HepG2 (cell line): ENCODE data around the gene CASZ1. TPM values are rescaled to one million over a fixed set of nuclear protein-coding genes. Genes with fewer than 3 reads are reported as not detected.

ENCODE experiments used
- ATAC-seq: fragments of 200-7000 bp; cut with Tn5 transposase; 3 replicates; pipeline ENCODE4 v1.9.1; 2020; ENCODE audit warnings: mild to moderate bottlenecking, moderate library complexity
- BruUV-seq: library from RNA; stranded (reverse); fragments of 400-500 nt; replicated peaks from 2 replicates; lab custom pipeline; 2021; lab: Mats Ljungman, UMichigan
- CTCF ChIA-PET: fragments of 300-600 bp; formaldehyde crosslinking; extraction: SDS; loops from one replicate; lab custom pipeline; 2021; ENCODE audit warnings: low total read pairs, inconsistent platforms, low intra/inter-chr PET ratio; lab: Yijun Ruan, JAX
- POLR2A ChIA-PET: fragments of 350-600 bp; sonication (Branson Sonifier 250); formaldehyde crosslinking; loops from one replicate; lab custom pipeline; 2020; ENCODE audit warnings: antibody characterized with exemption, inconsistent platforms; lab: Yijun Ruan, JAX
- DNase-seq: peaks from one replicate; pipeline ENCODE4 v3.0.0-alpha.2; 2015; ENCODE audit warnings: low spot score
- FAIRE-seq: peaks from 3 replicates; lab custom pipeline; 2011; peaks lifted over from hg19 to GRCh38; lab: Jason Lieb, UNC
- H2AFZ ChIP-seq: one replicate; pipeline ENCODE4 v1.6.1; 2011; ENCODE audit warnings: low read length, inconsistent platforms
- H3K27ac ChIP-seq: fragments of 300-600 bp; 3 replicates; pipeline ENCODE4 v1.8.0; 2011; ENCODE audit warnings: mixed run types, mild to moderate bottlenecking, mixed read lengths, low read length, inconsistent platforms; ENCODE audit not compliant: insufficient read depth; ENCODE audit errors: extremely low read length
- H3K27me3 ChIP-seq, 2 experiments: fragments of 200-600 bp in 1 of 2; 2 replicates in 1 of 2; 3 replicates in 1 of 2; pipeline versions ENCODE4 v1.6.0 to v1.8.0; 2011; ENCODE audit warnings: low read length in 2 of 2, mild to moderate bottlenecking in 2 of 2, moderate library complexity in 2 of 2, inconsistent platforms in 1 of 2; ENCODE audit not compliant: insufficient read depth in 2 of 2, control insufficient read depth in 1 of 2
- H3K36me3 ChIP-seq, 2 experiments: fragments of 200-600 bp in 1 of 2; replicated peaks in 1 of 2; 2 replicates in 1 of 2; 3 replicates in 1 of 2; pipeline versions ENCODE4 v1.5.1 to v1.8.0; 2011; ENCODE audit warnings: low read length in 2 of 2, inconsistent platforms in 1 of 2; ENCODE audit not compliant: insufficient read depth in 2 of 2, control insufficient read depth in 1 of 2
- H3K4me1 ChIP-seq: 2 replicates; pipeline ENCODE4 v1.5.1; 2012; ENCODE audit warnings: low read length, inconsistent platforms; ENCODE audit not compliant: insufficient read depth
- H3K4me2 ChIP-seq: 2 replicates; pipeline ENCODE4 v1.6.0; 2011; ENCODE audit warnings: low read depth, low read length, inconsistent platforms
- H3K4me3 ChIP-seq, 3 experiments: fragments of 200-600 bp in 1 of 3; sonication (generic), shearing (Covaris generic) in 1 of 3; replicated peaks in 1 of 3; 2 replicates each; pipeline ENCODE4 v1.5.1; 2011 to 2016; ENCODE audit warnings: low read length in 3 of 3, inconsistent platforms in 2 of 3, low read depth in 2 of 3, mild to moderate bottlenecking in 2 of 3, control low read depth in 1 of 3, mixed read lengths in 1 of 3; ENCODE audit not compliant: insufficient read depth in 1 of 3
- H3K79me2 ChIP-seq: one replicate; pipeline ENCODE4 v1.6.1; 2011; ENCODE audit warnings: low read length, inconsistent platforms; ENCODE audit not compliant: insufficient read depth
- H3K9ac ChIP-seq: 2 replicates; pipeline ENCODE4 v1.6.0; 2011; ENCODE audit warnings: mild to moderate bottlenecking, low read depth, low read length, inconsistent platforms; ENCODE audit not compliant: insufficient read depth
- H3K9me3 ChIP-seq: 2 replicates; pipeline ENCODE4 v1.5.1; 2012; ENCODE audit warnings: mild to moderate bottlenecking, low read length
- H4K20me1 ChIP-seq: 2 replicates; pipeline ENCODE4 v1.6.0; 2011; ENCODE audit warnings: inconsistent platforms, mild to moderate bottlenecking, low read length, moderate library complexity; ENCODE audit not compliant: insufficient read depth
- HDAC1 ChIP-seq: sonication (generic); formaldehyde crosslinking; IDR thresholded peaks from 2 replicates; pipeline ENCODE4 v1.5.1; 2020; ENCODE audit warnings: mild to moderate bottlenecking, missing genetic modification reagents
- POLR2AphosphoS2 ChIP-seq: IDR thresholded peaks from 2 replicates; pipeline ENCODE4 v1.6.1; 2011; ENCODE audit warnings: low read depth, low read length, improper control_type of control experiment
- ZNF441 ChIP-seq: sonication (generic); formaldehyde crosslinking; IDR thresholded peaks from 2 replicates; pipeline ENCODE4 v1.7.0; 2021; ENCODE audit warnings: missing genetic modification reagents, borderline replicate concordance
- ZNF883 ChIP-seq: sonication (generic); formaldehyde crosslinking; IDR thresholded peaks from 2 replicates; pipeline ENCODE4 v1.5.1; 2020; ENCODE audit warnings: mild to moderate bottlenecking, missing genetic modification reagents; ENCODE audit errors: not compliant biosample characterization
- WGBS: methylation state at CpG from one replicate; pipeline ENCODE4 v1.1.6; 2017; ENCODE audit warnings: low lambda C conversion rate; 5-methylcytosine and 5-hydroxymethylcytosine counted together
- in situ Hi-C: cut with HindIII; loops from 2 replicates; pipeline ENCODE4 v1.10.0; 2017; ENCODE audit warnings: low pct_unique_long_range_greater_than_20kb; ENCODE audit not compliant: extremely low pct_ligation_motif_present
- intact Hi-C: fragments of 100-400 bp; cut with micrococcal nuclease; formaldehyde crosslinking; loops from one replicate; pipeline ENCODE4 v1.10.0; 2022; ENCODE audit not compliant: unreplicated experiment
- polyA plus RNA-seq, 8 experiments: library from polyadenylated mRNA; depleted of rRNA in 3 of 8; stranded (reverse) in 7 of 8; unstranded in 1 of 8; fragments of >200 nt; fragmentation: Illumina TruSeq in 4 of 8; extraction: Trizol in 4 of 8; gene quantifications; 2 replicates each; pipeline versions ENCODE4 v1.2.1 to v1.2.3, GENCODE V29; 2011 to 2016; ENCODE audit warnings: low read depth in 4 of 8, missing spikeins in 1 of 8, mixed read lengths in 1 of 8; ENCODE audit not compliant: insufficient read depth in 1 of 8
- total RNA-seq, 5 experiments: library from RNA; depleted of rRNA; stranded (reverse); fragments of >200 nt; fragmentation: Illumina TruSeq; extraction: Trizol; gene quantifications; 2 replicates each; pipeline ENCODE4 v1.2.3, GENCODE V29; 2016; ENCODE audit warnings: low read depth in 1 of 5
- TF ChIP-seq, protein P1 (sequence below): IDR thresholded peaks from 2 replicates; pipeline ENCODE4 v1.6.1; 2016; ENCODE audit warnings: control low read depth
- TF ChIP-seq, protein P2 (sequence below): IDR thresholded peaks from 2 replicates; pipeline ENCODE4 v1.6.1; 2016; ENCODE audit warnings: low read depth, missing genetic modification reagents, missing compliant biosample characterization
- TF ChIP-seq, protein P3 (sequence below): sonication (generic); formaldehyde crosslinking; conservative IDR thresholded peaks from 2 replicates; pipeline ENCODE4 v1.4.0; 2020; ENCODE audit warnings: missing genetic modification reagents
- TF ChIP-seq, protein P4 (sequence below): sonication (generic); formaldehyde crosslinking; IDR thresholded peaks from 2 replicates; pipeline ENCODE4 v1.4.0; 2020; ENCODE audit warnings: mild to moderate bottlenecking, missing genetic modification reagents

CASZ1 gene
- total and polyA plus RNA-seq, 2 of the 13 experiments (the other 11 are each of a cell fraction or from before 2014, with no cell fraction given) = 1.9 to 3.7 TPM

DNA sequence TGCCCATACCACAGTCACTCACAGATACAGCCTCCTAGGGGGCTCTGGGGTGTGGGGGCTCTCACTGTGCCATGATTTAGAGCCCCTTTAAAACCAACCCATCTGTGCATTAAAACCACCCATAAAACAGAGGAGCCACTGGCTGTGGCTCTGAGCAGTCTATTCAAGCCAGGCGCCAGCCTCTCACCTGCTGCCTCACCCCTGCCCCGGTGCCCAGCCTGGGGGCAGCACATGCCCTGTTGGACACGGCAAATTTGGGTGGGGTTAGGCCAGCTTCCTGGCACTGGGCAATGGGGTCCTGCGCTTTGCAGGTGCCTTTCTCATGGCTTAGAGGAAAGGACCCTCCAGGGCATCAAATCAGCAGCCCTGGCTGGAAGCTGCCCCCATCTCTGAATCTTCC is 73.1 kb downstream of the CASZ1 start:
- no peak overlapping the region for H2AFZ ChIP-seq

More for the DNA sequence above, 73.1 kb downstream of the CASZ1 start:
- no CpG with 5 or more reads among the region's 4 CpGs for WGBS
- H3K9ac ChIP-seq = no peak overlapping the region
- TF ChIP-seq POLR2AphosphoS2 (no peak), HDAC1 (CRISPR knock-in tag) (no peak), ZNF883 (CRISPR knock-in tag) (no peak), ZNF441 (CRISPR knock-in tag) (no peak)
- TF ChIP-seq, protein P1, sequence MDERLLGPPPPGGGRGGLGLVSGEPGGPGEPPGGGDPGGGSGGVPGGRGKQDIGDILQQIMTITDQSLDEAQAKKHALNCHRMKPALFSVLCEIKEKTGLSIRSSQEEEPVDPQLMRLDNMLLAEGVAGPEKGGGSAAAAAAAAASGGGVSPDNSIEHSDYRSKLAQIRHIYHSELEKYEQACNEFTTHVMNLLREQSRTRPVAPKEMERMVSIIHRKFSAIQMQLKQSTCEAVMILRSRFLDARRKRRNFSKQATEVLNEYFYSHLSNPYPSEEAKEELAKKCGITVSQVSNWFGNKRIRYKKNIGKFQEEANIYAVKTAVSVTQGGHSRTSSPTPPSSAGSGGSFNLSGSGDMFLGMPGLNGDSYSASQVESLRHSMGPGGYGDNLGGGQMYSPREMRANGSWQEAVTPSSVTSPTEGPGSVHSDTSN = no peak
- TF ChIP-seq, protein P2, sequence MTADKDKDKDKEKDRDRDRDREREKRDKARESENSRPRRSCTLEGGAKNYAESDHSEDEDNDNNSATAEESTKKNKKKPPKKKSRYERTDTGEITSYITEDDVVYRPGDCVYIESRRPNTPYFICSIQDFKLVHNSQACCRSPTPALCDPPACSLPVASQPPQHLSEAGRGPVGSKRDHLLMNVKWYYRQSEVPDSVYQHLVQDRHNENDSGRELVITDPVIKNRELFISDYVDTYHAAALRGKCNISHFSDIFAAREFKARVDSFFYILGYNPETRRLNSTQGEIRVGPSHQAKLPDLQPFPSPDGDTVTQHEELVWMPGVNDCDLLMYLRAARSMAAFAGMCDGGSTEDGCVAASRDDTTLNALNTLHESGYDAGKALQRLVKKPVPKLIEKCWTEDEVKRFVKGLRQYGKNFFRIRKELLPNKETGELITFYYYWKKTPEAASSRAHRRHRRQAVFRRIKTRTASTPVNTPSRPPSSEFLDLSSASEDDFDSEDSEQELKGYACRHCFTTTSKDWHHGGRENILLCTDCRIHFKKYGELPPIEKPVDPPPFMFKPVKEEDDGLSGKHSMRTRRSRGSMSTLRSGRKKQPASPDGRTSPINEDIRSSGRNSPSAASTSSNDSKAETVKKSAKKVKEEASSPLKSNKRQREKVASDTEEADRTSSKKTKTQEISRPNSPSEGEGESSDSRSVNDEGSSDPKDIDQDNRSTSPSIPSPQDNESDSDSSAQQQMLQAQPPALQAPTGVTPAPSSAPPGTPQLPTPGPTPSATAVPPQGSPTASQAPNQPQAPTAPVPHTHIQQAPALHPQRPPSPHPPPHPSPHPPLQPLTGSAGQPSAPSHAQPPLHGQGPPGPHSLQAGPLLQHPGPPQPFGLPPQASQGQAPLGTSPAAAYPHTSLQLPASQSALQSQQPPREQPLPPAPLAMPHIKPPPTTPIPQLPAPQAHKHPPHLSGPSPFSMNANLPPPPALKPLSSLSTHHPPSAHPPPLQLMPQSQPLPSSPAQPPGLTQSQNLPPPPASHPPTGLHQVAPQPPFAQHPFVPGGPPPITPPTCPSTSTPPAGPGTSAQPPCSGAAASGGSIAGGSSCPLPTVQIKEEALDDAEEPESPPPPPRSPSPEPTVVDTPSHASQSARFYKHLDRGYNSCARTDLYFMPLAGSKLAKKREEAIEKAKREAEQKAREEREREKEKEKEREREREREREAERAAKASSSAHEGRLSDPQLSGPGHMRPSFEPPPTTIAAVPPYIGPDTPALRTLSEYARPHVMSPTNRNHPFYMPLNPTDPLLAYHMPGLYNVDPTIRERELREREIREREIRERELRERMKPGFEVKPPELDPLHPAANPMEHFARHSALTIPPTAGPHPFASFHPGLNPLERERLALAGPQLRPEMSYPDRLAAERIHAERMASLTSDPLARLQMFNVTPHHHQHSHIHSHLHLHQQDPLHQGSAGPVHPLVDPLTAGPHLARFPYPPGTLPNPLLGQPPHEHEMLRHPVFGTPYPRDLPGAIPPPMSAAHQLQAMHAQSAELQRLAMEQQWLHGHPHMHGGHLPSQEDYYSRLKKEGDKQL = no peak
- TF ChIP-seq, protein P3, sequence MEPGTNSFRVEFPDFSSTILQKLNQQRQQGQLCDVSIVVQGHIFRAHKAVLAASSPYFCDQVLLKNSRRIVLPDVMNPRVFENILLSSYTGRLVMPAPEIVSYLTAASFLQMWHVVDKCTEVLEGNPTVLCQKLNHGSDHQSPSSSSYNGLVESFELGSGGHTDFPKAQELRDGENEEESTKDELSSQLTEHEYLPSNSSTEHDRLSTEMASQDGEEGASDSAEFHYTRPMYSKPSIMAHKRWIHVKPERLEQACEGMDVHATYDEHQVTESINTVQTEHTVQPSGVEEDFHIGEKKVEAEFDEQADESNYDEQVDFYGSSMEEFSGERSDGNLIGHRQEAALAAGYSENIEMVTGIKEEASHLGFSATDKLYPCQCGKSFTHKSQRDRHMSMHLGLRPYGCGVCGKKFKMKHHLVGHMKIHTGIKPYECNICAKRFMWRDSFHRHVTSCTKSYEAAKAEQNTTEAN (CRISPR knock-in tag) = no peak
- TF ChIP-seq, protein P4, sequence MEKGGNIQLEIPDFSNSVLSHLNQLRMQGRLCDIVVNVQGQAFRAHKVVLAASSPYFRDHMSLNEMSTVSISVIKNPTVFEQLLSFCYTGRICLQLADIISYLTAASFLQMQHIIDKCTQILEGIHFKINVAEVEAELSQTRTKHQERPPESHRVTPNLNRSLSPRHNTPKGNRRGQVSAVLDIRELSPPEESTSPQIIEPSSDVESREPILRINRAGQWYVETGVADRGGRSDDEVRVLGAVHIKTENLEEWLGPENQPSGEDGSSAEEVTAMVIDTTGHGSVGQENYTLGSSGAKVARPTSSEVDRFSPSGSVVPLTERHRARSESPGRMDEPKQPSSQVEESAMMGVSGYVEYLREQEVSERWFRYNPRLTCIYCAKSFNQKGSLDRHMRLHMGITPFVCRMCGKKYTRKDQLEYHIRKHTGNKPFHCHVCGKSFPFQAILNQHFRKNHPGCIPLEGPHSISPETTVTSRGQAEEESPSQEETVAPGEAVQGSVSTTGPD (CRISPR knock-in tag) = no peak
- TF ChIP-seq, all 625 proteins: peak for 0
- H3K4me1 ChIP-seq = peaks cover 7% of the 10 kb centered on the region
- H3K79me2 ChIP-seq = no peaks in the 10 kb centered on the region
- BruUV-seq = no TSS peak
- CTCF ChIA-PET = no interaction called here
- no peak overlapping the region for H3K4me2 ChIP-seq
- intact Hi-C loops (no loop called here), in situ Hi-C loops (no loop called here)
- H3K27ac ChIP-seq = no peak overlapping the region
- no peak overlapping the region for H3K4me3 ChIP-seq
- H4K20me1 ChIP-seq = no peaks in the 10 kb centered on the region
- POLR2A ChIA-PET = no interaction called here
- no peaks in the 10 kb centered on the region for H3K9me3 ChIP-seq
- DNase-seq (no peak), ATAC-seq (no peak), FAIRE-seq (no peak)
- peaks cover 7 to 43% of the 10 kb centered on the region in 2 experiments; a peak in 4 of 5 replicates for H3K27me3 ChIP-seq
- H3K36me3 ChIP-seq = no peaks in the 10 kb centered on the region
